ENCODE data around the gene CMTM1. TPM values are rescaled to one million over a fixed set of nuclear protein-coding genes. Genes with fewer than 3 reads are reported as not detected.
"Not testable (repeated sequence)": the region's sequence is repeated elsewhere in the genome, so short reads cannot be mapped to it uniquely, and the experiment has no call there.

Gene CMTM1
- total RNA-seq, 1 experiment from 2014 or later, result 7.1 TPM

GRCh38 chr16:66562986-66563385 is 3.3 kb upstream of the CMTM1 start:
- POLR2A ChIA-PET, result interaction anchor here (1.4 kb wide), 1 partner anchor 11 kb away, joined by 4 read pairs; the partner anchor contains the start of gene CKLF
- Histone ChIP-seq H3K4me3 (ENCODE audit: low read depth in 2 of 2, low read length in 2 of 2) (no peak overlapping the region), H3K9me3 (ENCODE audit: control insufficient read depth, insufficient read depth, low read depth, low read length) (no peaks in the 10 kb centered on the region), H3K27ac (ENCODE audit: low read length) (no peak overlapping the region), H3K36me3 (ENCODE audit: control insufficient read depth, insufficient read depth, low read length) (peaks cover 12% of the 10 kb centered on the region), H3K4me1 (ENCODE audit: control insufficient read depth, insufficient read depth, low read length) (no peaks in the 10 kb centered on the region), H3K27me3 (ENCODE audit: control insufficient read depth, insufficient read depth, low read length) (no peaks in the 10 kb centered on the region)
- CTCF ChIA-PET, result interaction anchor here (2.6 kb wide), 1 partner anchor 46 kb away, joined by 11 read pairs; no protein-coding TSS in a partner anchor
- DNase-seq (ENCODE audit: low read depth, low spot score), result no peak
- ATAC-seq, result no peak
- in situ Hi-C loops (cut with HindIII; ENCODE audit: low pct_unique_long_range_greater_than_20kb, low sequenced_read_pairs), result no loop called here
- no peak for TF ChIP-seq TCF7L2 (IDR thresholded peaks at IDR 0.05; ENCODE audit: low read depth, low read length)
- no peak for TF ChIP-seq SIN3A (IDR thresholded peaks at IDR 0.05; ENCODE audit: borderline replicate concordance, insufficient read depth, low read depth, low read length)
- TF ChIP-seq POLR2AphosphoS5 (IDR thresholded peaks at IDR 0.05; ENCODE audit: low read depth, low read length), result no peak
- no peak for TF ChIP-seq REST (IDR thresholded peaks at IDR 0.05; ENCODE audit: insufficient read depth in 1 of 2, low read depth in 2 of 2, low read length in 1 of 2)
- no peak for TF ChIP-seq CTCF (IDR thresholded peaks at IDR 0.05)
- intact Hi-C loops (cut with micrococcal nuclease; ENCODE audit: unreplicated experiment), result no loop called here
- no TSS peak for BruUV-seq (replicated peaks)

GRCh38 chr16:66563574-66564334 is 2.5 kb upstream of the CMTM1 start:
- Histone ChIP-seq H3K4me3 (ENCODE audit: low read depth in 2 of 2, low read length in 2 of 2) (no peak overlapping the region), H3K27me3 (ENCODE audit: control insufficient read depth, insufficient read depth, low read length) (no peaks in the 10 kb centered on the region), H3K9me3 (ENCODE audit: control insufficient read depth, insufficient read depth, low read depth, low read length) (no peaks in the 10 kb centered on the region), H3K4me1 (ENCODE audit: control insufficient read depth, insufficient read depth, low read length) (no peaks in the 10 kb centered on the region; the same call in 1 of the 2 replicates), H3K27ac (ENCODE audit: low read length) (no peak overlapping the region), H3K36me3 (ENCODE audit: control insufficient read depth, insufficient read depth, low read length) (peaks cover 7% of the 10 kb centered on the region; the same call in 1 of the 2 replicates)
- ChIA-PET POLR2A (interaction anchor here (1.4 kb wide), 1 partner anchor 12 kb away, joined by 4 read pairs; the partner anchor contains the start of gene CKLF), CTCF (interaction anchor here (0.6 to 2.6 kb wide), 2 partner anchors 36 to 45 kb away, joined by 3 to 11 read pairs; no protein-coding TSS in a partner anchor)
- no peak for TF ChIP-seq POLR2AphosphoS5 (IDR thresholded peaks at IDR 0.05; ENCODE audit: low read depth, low read length)
- TF ChIP-seq SIN3A (IDR thresholded peaks at IDR 0.05; ENCODE audit: borderline replicate concordance, insufficient read depth, low read depth, low read length), result no peak
- TF ChIP-seq TCF7L2 (IDR thresholded peaks at IDR 0.05; ENCODE audit: low read depth, low read length), result no peak
- TF ChIP-seq CTCF (IDR thresholded peaks at IDR 0.05), result no peak
- no peak for TF ChIP-seq REST (IDR thresholded peaks at IDR 0.05; ENCODE audit: insufficient read depth in 1 of 2, low read depth in 2 of 2, low read length in 1 of 2)
- intact Hi-C loops (cut with micrococcal nuclease; ENCODE audit: unreplicated experiment) (no loop called here), in situ Hi-C loops (cut with HindIII; ENCODE audit: low pct_unique_long_range_greater_than_20kb, low sequenced_read_pairs) (no loop called here)
- no peak for ATAC-seq
- no peak for DNase-seq (ENCODE audit: low read depth, low spot score)
- no TSS peak for BruUV-seq (replicated peaks)

GRCh38 chr16:66567270-66567669 is 1.0 kb downstream of the CMTM1 start:
- BruUV-seq (replicated peaks); DNase-seq (ENCODE audit: low read depth, low spot score); H3K4me3 ChIP-seq (ENCODE audit: low read depth in 2 of 2, low read length in 2 of 2); H3K9me3 ChIP-seq (ENCODE audit: control insufficient read depth, insufficient read depth, low read depth, low read length); intact Hi-C loops (cut with micrococcal nuclease; ENCODE audit: unreplicated experiment); H3K27ac ChIP-seq (ENCODE audit: low read length); ATAC-seq; POLR2A ChIA-PET; CTCF ChIA-PET; H3K4me1 ChIP-seq (ENCODE audit: control insufficient read depth, insufficient read depth, low read length); in situ Hi-C loops (cut with HindIII; ENCODE audit: low pct_unique_long_range_greater_than_20kb, low sequenced_read_pairs); H3K27me3 ChIP-seq (ENCODE audit: control insufficient read depth, insufficient read depth, low read length); H3K36me3 ChIP-seq (ENCODE audit: control insufficient read depth, insufficient read depth, low read length): not testable (repeated sequence)

Measured in Panc1 (cell line).